Mesenchymal stem cell (in vitro differentiated cells and primary cell): ENCODE measurements around the gene ZNF439. TPM values are rescaled to one million over a fixed set of nuclear protein-coding genes. Genes with fewer than 3 reads are reported as not detected.

Source experiments
- DNase-seq: peaks from one replicate; pipeline ENCODE4 v3.0.0-alpha.2; 2013
- H2AFZ ChIP-seq: one replicate; pipeline ENCODE4 v1.6.1; 2013; ENCODE audit warnings: low read depth, mild to moderate bottlenecking, control low read depth, inconsistent platforms, low read length, moderate library complexity
- H2AK5ac ChIP-seq: 2 replicates; pipeline ENCODE4 v1.6.1; 2013; ENCODE audit warnings: low read length, moderate library complexity, mild to moderate bottlenecking, inconsistent platforms; ENCODE audit not compliant: severe bottlenecking
- H2BK120ac ChIP-seq: one replicate; pipeline ENCODE4 v1.6.1; 2013; ENCODE audit warnings: low read depth, mild to moderate bottlenecking, inconsistent platforms, low read length, moderate library complexity
- H2BK12ac ChIP-seq, 2 experiments: one replicate each; pipeline ENCODE4 v1.6.1; 2013; ENCODE audit warnings: inconsistent platforms in 2 of 2, low read length in 2 of 2, mild to moderate bottlenecking in 2 of 2, moderate library complexity in 2 of 2, control low read depth in 1 of 2
- H2BK15ac ChIP-seq: one replicate; pipeline ENCODE4 v1.6.1; 2013; ENCODE audit warnings: mild to moderate bottlenecking, low read depth, inconsistent platforms; ENCODE audit not compliant: poor library complexity, severe bottlenecking
- H2BK5ac ChIP-seq: 2 replicates; pipeline ENCODE4 v1.6.1; 2013; ENCODE audit warnings: low read depth, mild to moderate bottlenecking, low read length, control low read depth, inconsistent platforms; ENCODE audit not compliant: poor library complexity, severe bottlenecking
- H3K14ac ChIP-seq, 2 experiments: one replicate each; pipeline ENCODE4 v1.6.1; 2013; ENCODE audit warnings: inconsistent platforms in 2 of 2, low read length in 2 of 2, control low read depth in 1 of 2, mild to moderate bottlenecking in 1 of 2, moderate library complexity in 1 of 2
- H3K18ac ChIP-seq, 2 experiments: one replicate each; pipeline ENCODE4 v1.6.1; 2013; ENCODE audit warnings: inconsistent platforms in 2 of 2, low read length in 2 of 2, control low read depth in 1 of 2, low read depth in 1 of 2, mild to moderate bottlenecking in 1 of 2
- H3K23ac ChIP-seq, 2 experiments: one replicate each; pipeline ENCODE4 v1.6.1; 2013; ENCODE audit warnings: inconsistent platforms in 2 of 2, low read length in 2 of 2, mild to moderate bottlenecking in 2 of 2, moderate library complexity in 2 of 2, control low read depth in 1 of 2
- H3K27ac ChIP-seq: 2 replicates; pipeline ENCODE4 v1.5.1; 2013; ENCODE audit warnings: mild to moderate bottlenecking, moderate library complexity, low read length, control low read depth, inconsistent platforms; ENCODE audit not compliant: poor library complexity, severe bottlenecking
- H3K27me3 ChIP-seq, 2 experiments: 2 replicates each; pipeline versions ENCODE4 v1.6.1 to v1.7.0; 2013; ENCODE audit warnings: low read length in 2 of 2, mild to moderate bottlenecking in 2 of 2, moderate library complexity in 2 of 2, control low read depth in 1 of 2, inconsistent platforms in 1 of 2; ENCODE audit not compliant: control insufficient read depth in 1 of 2, insufficient read depth in 1 of 2
- H3K36me3 ChIP-seq, 2 experiments: 2 replicates each; pipeline versions ENCODE4 v1.6.1 to v1.7.0; 2013; ENCODE audit warnings: low read length in 2 of 2, control low read depth in 1 of 2, inconsistent platforms in 1 of 2, low read depth in 1 of 2, mild to moderate bottlenecking in 1 of 2; ENCODE audit not compliant: insufficient read depth in 2 of 2, control insufficient read depth in 1 of 2
- H3K4ac ChIP-seq, 2 experiments: one replicate each; pipeline ENCODE4 v1.6.1; 2013; ENCODE audit warnings: inconsistent platforms in 2 of 2, low read length in 2 of 2, mild to moderate bottlenecking in 2 of 2, moderate library complexity in 2 of 2, control low read depth in 1 of 2, low read depth in 1 of 2
- H3K4me1 ChIP-seq: 2 replicates; pipeline ENCODE4 v1.6.1; 2013; ENCODE audit warnings: low read depth, low read length, control low read depth; ENCODE audit not compliant: control insufficient read depth, insufficient read depth
- H3K4me2 ChIP-seq: 2 replicates; pipeline ENCODE4 v1.6.1; 2013; ENCODE audit warnings: low read length, mild to moderate bottlenecking, inconsistent platforms; ENCODE audit not compliant: poor library complexity, severe bottlenecking
- H3K4me3 ChIP-seq, 2 experiments: 2 replicates each; pipeline versions ENCODE4 v1.5.1 to v1.7.0; 2013; ENCODE audit warnings: low read length in 2 of 2, mild to moderate bottlenecking in 2 of 2, control low read depth in 1 of 2, low read depth in 1 of 2; ENCODE audit not compliant: insufficient read depth in 1 of 2
- H3K79me1 ChIP-seq: replicated peaks from 2 replicates; pipeline ENCODE4 v1.6.1; 2013; ENCODE audit warnings: mild to moderate bottlenecking, control low read depth, low read length, inconsistent platforms; ENCODE audit not compliant: poor library complexity, severe bottlenecking
- H3K9ac ChIP-seq: 2 replicates; pipeline ENCODE4 v1.7.0; 2013; ENCODE audit warnings: mild to moderate bottlenecking, low read length, moderate library complexity
- H3K9me3 ChIP-seq: 2 replicates; pipeline ENCODE4 v1.7.0; 2013; ENCODE audit warnings: mild to moderate bottlenecking, low read length; ENCODE audit not compliant: control insufficient read depth
- H4K8ac ChIP-seq: one replicate; pipeline ENCODE4 v1.6.1; 2013; ENCODE audit warnings: inconsistent platforms, mild to moderate bottlenecking, low read length, moderate library complexity
- H4K91ac ChIP-seq: one replicate; pipeline ENCODE4 v1.6.1; 2013; ENCODE audit warnings: mild to moderate bottlenecking, low read length, inconsistent platforms
- WGBS: methylation state at CpG from one replicate; pipeline ENCODE4 v1.1.7; 2013; ENCODE audit warnings: mixed read lengths; 5-methylcytosine and 5-hydroxymethylcytosine counted together
- polyA plus RNA-seq, 2 experiments: library from polyadenylated mRNA; stranded (reverse); fragments of 200-250 nt; gene quantifications; one replicate each; pipeline ENCODE4 v1.2.3, GENCODE V29; 2013

The ZNF439 gene
- 0.04 TPM for polyA plus RNA-seq (2013, experiment 1 of 2)
- polyA plus RNA-seq (2013, experiment 2 of 2): 0.03 TPM

DNA sequence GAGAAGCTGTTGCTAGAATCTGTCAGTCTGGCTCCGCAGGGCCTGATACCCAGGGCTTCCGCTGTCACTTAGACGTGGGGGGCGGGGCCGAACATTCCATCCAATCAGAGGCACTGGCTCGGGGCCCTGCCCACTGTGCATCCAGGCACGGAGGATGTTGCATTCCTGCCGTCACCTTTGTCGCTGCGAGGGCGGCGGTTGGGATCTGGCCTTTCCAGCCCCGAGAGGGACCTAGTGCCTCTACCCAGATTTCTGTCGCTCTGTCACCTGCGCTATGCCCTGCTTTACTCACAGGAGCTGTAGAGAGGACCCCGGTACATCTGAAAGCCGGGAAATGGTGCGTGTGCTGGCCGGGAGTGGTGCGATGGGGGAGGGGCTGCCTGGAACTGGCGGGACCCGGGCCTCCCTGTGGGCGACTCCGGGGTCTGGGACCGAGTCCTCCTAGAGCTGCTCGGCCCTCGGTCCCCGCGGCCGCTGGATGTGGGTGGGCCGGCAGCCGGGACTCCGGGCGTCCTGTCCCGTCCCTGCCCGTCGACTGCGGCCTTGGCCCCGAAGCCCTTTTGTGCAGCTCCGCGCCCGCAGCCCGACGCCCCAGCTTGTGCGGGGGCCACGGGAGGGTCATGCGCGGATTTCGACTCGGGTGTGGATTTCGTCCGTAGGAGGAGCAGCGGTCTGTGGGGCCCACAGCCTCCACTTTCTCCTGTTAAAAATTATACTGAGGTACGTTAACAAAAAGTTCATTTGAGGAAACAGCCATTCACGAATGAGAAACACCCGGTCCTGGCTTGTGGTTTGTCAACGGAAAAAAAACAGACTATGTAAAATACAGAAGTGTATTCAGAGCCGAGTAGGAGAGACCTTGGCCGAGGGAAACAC, at the start of gene ZNF439:
TSS of gene ZNF439 (plus strand) at position 133 of the 876 bp plus-strand sequence. CDS start at position 275, 142 bp downstream.
- H3K9ac ChIP-seq: peak within 1 kb of the TSS; percentile 52
- no peak within 1 kb of the TSS for H4K8ac ChIP-seq
- H3K9me3 ChIP-seq: peaks cover 2% of the 10 kb centered on the region
- no peak within 1 kb of the TSS for H3K4ac ChIP-seq
- H3K27ac ChIP-seq: no peak within 1 kb of the TSS
- H3K4me1 ChIP-seq: no peaks in the 10 kb centered on the region
- no peak within 1 kb of the TSS for H2BK12ac ChIP-seq
- H4K91ac ChIP-seq: no peak within 1 kb of the TSS
- no peak within 1 kb of the TSS for H3K23ac ChIP-seq
- no peak within 1 kb of the TSS for H2BK15ac ChIP-seq
- H3K36me3 ChIP-seq: no peaks in the 10 kb centered on the region
- no peak for DNase-seq
- H3K4me3 ChIP-seq: peak within 1 kb of the TSS in 1 of 2 experiments; percentile 77
- no peaks in the 10 kb centered on the region for H3K27me3 ChIP-seq
- H2BK5ac ChIP-seq: peak within 1 kb of the TSS; percentile 14
- H2BK120ac ChIP-seq: no peak within 1 kb of the TSS
- peak within 1 kb of the TSS in 1 of 2 experiments; percentile 41 for H3K14ac ChIP-seq
- H2AFZ ChIP-seq: no peak within 1 kb of the TSS
- WGBS: 89% methylated on average over 58 of the region's 59 CpGs
- no peak within 1 kb of the TSS for H3K4me2 ChIP-seq
- no peaks in the 10 kb centered on the region for H3K79me1 ChIP-seq
- no peak within 1 kb of the TSS for H2AK5ac ChIP-seq
- H3K18ac ChIP-seq: no peak within 1 kb of the TSS

- Histone ChIP-seq H3K23ac (no peak overlapping the region), H2BK15ac (no peak overlapping the region), H3K9ac (no peak overlapping the region), H3K9me3 (peaks cover 79% of the 10 kb centered on the region), H2BK12ac (no peak overlapping the region), H2BK5ac (no peak overlapping the region), H3K79me1 (peaks cover 2% of the 10 kb centered on the region), H3K4me1 (no peaks in the 10 kb centered on the region), H3K14ac (no peak overlapping the region), H3K27me3 (no peaks in the 10 kb centered on the region), H3K4ac (no peak overlapping the region), H2AK5ac (no peak overlapping the region), H3K18ac (no peak overlapping the region), H2BK120ac (no peak overlapping the region), H4K91ac (no peak overlapping the region), H3K27ac (no peak overlapping the region), H3K36me3 (peaks cover 6 to 17% of the 10 kb centered on the region in 2 experiments), H3K4me2 (no peak overlapping the region), H4K8ac (no peak overlapping the region), H3K4me3 (peak overlapping the region in 1 of 2 experiments; percentile 51), H2AFZ (no peak overlapping the region)
- DNase-seq: no peak
- 94% methylated on average over 10 of the region's 11 CpGs for WGBS
Measured at GRCh38 chr19:11806354-11807098, 42.0 kb upstream of the ZNF439 start.

DNA sequence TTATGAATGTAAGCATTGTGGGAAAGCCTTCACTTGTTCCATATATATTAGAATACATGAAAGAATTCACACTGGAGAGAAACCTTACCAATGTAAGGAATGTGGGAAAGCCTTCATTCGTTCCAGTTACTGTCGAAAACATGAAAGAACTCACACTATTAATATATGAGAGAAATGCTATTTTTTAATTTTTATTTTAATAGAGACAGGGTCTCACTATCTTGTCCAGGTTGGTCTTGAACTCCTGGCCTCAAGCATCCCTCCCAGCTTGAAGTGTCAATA, 41.5 kb upstream of the ZNF439 start:
- Histone ChIP-seq H3K79me1 (peaks cover 2% of the 10 kb centered on the region), H2BK5ac (no peak overlapping the region), H3K4me1 (no peaks in the 10 kb centered on the region), H2AK5ac (no peak overlapping the region), H3K14ac (no peak overlapping the region), H3K23ac (no peak overlapping the region), H3K9me3 (peaks cover 74% of the 10 kb centered on the region), H3K27ac (no peak overlapping the region), H3K4ac (no peak overlapping the region), H2BK15ac (no peak overlapping the region), H3K4me2 (no peak overlapping the region), H2BK12ac (no peak overlapping the region), H3K36me3 (peaks cover 6 to 17% of the 10 kb centered on the region in 2 experiments), H2AFZ (no peak overlapping the region), H3K9ac (no peak overlapping the region), H4K91ac (no peak overlapping the region), H2BK120ac (no peak overlapping the region), H3K4me3 (peak overlapping the region in 1 of 2 experiments; percentile 51), H3K18ac (no peak overlapping the region), H4K8ac (no peak overlapping the region), H3K27me3 (no peaks in the 10 kb centered on the region)
- no CpG with 5 or more reads among the region's 2 CpGs for WGBS
- no peak for DNase-seq

DNA sequence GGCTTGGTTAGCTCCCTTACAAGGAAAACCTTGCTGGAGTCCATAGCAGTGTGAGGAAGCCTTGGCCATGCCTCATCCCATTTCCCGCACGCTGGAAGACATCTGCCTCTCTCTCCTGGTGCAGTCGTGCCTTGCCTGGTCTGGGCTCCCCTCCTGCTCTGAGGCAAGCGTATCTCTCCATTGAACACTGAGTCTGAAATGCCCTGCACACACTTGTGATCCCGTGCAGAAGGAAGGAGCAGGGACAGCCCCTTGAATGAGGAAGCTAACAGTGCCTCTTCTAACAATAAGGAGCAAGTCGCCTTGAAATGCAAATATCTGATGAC, 34.9 kb upstream of the ZNF439 start:
- Histone ChIP-seq H3K9me3 (peaks cover 16% of the 10 kb centered on the region), H3K4me1 (peaks cover 6% of the 10 kb centered on the region), H3K79me1 (peaks cover 16% of the 10 kb centered on the region), H2BK5ac (no peak overlapping the region), H3K4ac (no peak overlapping the region), H3K14ac (no peak overlapping the region), H3K23ac (no peak overlapping the region), H3K9ac (peak overlapping the region; percentile 96), H2BK15ac (no peak overlapping the region), H4K8ac (peak overlapping the region; percentile 89), H3K36me3 (peaks cover 0 to 7% of the 10 kb centered on the region in 2 experiments), H3K4me3 (peak overlapping the region; percentile 97 to 99), H3K27ac (peak overlapping the region; percentile 66), H2BK120ac (no peak overlapping the region), H3K18ac (peak overlapping the region; percentile 52 to 70), H2BK12ac (no peak overlapping the region), H2AK5ac (no peak overlapping the region), H4K91ac (peak overlapping the region; percentile 39), H2AFZ (peak overlapping the region; percentile 87), H3K27me3 (no peaks in the 10 kb centered on the region), H3K4me2 (peak overlapping the region; percentile 85)
- no peak for DNase-seq
- WGBS: 11% methylated on average over 6 of the region's 6 CpGs
